NB4 (cell line): ENCODE measurements around the gene MYOF.

Experiments
- CTCF ChIP-seq: IDR thresholded peaks from one replicate; pipeline ENCODE4 v1.5.1; 2012; ENCODE audit warnings: low read depth, low read length
- MAX ChIP-seq: IDR thresholded peaks from 2 replicates; pipeline ENCODE4 v1.6.1; 2011; ENCODE audit warnings: low read depth, low read length
- POLR2A ChIP-seq: IDR thresholded peaks from 2 replicates; pipeline ENCODE4 v1.6.1; 2011; ENCODE audit warnings: mild to moderate bottlenecking; ENCODE audit not compliant: insufficient read length; ENCODE audit errors: extremely low read depth

- TF ChIP-seq CTCF, result no peak
- TF ChIP-seq MAX, result no peak
- TF ChIP-seq POLR2A, result no peak
These were observed 146.0 kb downstream of the MYOF start for GRCh38 chr10:93336110-93336509.
